Prostate gland (tissue), 2 donors: Measurements from ENCODE around the gene RHOT2.

Experiments used
- CTCF ChIP-seq, 4 experiments: fragments of 200-600 bp in 2 of 4; fragments of 450-650 bp in 2 of 4; sonication (generic) in 2 of 4; IDR thresholded peaks; 1 replicate in 3 of 4; 2 replicates in 1 of 4; pipeline ENCODE4 v1.5.1; 2016 to 2019; ENCODE audit warnings: antibody characterized with exemption in 4 of 4, mild to moderate bottlenecking in 2 of 4, moderate library complexity in 2 of 4
- POLR2AphosphoS5 ChIP-seq: sonication (generic); formaldehyde crosslinking; IDR thresholded peaks from one replicate; pipeline ENCODE4 v1.6.1; 2017; ENCODE audit warnings: antibody characterized with exemption

GRCh38 chr16:721765-722540 is 54.0 kb downstream of the RHOT2 start:
- TF ChIP-seq CTCF (IDR thresholded peaks at IDR 0.05), result no peak
- no peak for TF ChIP-seq POLR2AphosphoS5
